RCC 7860 (cell line): ENCODE measurements around the gene GLG1.

Experiments used
- DNase-seq: peaks from one replicate; pipeline ENCODE4 v3.0.0-alpha.2; 2015; ENCODE audit warnings: low spot score
- FAIRE-seq: peaks from 2 replicates; lab custom pipeline; 2012; peaks lifted over from hg19 to GRCh38; lab: Jason Lieb, UNC

GLG1 gene

DNA sequence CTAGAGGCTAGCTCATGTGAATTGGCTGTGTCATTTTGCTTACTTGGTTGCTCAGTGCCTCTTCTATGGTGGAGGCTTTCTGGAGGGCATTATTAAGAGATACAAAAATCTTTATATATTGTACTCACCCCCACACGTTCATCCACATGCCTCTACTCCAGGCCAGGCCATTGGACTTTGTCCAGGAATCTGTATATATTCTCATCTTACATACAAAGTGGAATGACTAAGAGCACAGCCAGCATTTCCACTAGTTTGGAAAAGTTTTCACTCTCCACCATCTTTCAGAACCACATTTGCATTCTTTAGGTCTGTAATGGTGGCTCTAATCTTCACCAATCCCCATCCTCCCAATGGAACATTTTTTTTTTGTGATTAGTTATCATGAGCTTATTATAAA is 4.8 kb upstream of the GLG1 start:
- DNase-seq (no peak), FAIRE-seq (no peak)

DNA sequence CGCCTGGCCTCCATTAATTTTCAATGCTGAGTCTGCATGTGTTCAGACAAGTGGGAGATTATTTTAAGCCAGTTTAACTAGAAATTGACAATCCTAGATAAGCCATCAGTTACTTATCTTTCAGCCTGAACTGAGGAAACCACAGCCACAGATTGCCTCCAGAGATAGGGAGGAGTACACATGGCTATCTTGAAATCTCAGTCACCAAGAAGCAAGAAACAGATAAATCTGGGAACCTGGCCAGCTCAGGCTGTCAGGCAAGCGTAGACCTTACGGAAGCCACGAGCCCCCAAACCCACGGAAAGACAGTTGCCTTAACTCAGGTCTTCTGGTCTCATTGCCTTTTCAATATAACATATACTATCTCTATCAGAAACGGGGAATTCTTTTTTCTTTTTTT is 2.0 kb upstream of the GLG1 start:
- DNase-seq (no peak), FAIRE-seq (no peak)

DNA sequence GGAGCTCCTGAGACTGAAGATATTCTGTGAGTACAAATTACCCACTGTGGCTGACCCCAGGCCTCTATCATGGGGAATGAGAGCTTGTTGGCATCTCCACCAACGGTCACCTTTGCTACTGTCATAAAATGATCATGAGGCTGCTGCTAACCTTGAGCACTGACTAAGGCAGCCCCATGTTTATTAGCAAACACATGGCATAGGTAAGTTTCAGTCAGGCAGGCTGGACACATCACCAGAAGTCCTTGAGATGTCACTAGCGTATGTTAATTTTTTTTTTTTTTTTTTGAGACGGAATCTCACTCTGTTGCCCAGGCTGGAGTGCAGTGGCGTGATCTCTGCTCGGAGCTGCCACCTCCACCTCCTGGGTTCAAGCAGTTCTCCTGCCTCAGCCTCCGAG is 1.5 kb upstream of the GLG1 start:
- FAIRE-seq (no peak), DNase-seq (no peak)

DNA sequence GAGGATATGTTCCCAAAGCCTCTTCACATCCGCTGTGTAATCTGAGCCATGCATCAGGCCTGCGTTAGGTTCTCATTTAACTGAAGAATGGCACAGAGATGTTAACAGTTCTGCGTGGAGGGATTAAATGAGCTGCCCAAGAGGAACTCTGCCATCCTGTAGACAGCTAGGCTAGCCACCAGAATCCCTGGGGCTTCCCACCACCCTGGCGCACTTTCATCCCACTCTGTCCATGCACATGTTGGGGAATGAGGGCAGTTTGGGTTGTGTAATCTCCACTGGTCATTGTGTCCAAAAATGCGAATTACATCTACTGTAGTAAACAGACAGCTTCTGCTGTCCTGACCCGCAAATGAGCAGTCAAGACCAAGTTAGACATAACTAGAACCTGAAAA is 1.0 kb upstream of the GLG1 start:
- no peak for DNase-seq
- FAIRE-seq = no peak

DNA sequence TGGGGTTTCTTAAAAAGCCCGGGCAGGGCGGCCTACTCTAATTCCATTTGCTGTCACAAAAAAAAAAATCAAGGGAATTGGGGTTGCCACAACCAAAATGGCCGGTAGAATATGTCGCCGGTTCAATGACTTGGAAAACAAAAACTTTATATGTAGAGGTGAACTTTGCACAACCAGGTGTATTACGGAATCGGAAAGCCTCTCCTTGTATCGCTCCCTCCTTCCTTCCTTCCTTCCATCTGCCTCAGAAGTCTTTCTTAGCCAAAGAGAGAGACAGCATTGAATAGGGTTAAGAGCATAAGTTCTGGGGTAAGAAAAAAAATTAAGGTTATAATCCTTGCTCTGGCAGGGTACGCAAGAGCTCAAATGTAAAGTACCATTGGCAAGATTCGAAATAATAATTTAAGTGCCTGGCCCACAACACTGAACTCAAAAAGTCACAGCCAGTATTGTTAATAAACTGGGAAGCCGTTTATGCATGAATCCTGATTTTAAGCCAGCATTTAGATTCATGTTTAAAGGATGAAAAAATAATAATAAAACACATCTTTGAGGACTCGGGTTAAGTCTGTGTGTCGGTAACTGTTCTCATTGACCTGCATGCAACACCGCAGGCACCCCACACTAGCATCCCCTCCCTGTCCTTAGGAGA is 522 bp upstream of the GLG1 start:
- FAIRE-seq (no peak), DNase-seq (no peak)

DNA sequence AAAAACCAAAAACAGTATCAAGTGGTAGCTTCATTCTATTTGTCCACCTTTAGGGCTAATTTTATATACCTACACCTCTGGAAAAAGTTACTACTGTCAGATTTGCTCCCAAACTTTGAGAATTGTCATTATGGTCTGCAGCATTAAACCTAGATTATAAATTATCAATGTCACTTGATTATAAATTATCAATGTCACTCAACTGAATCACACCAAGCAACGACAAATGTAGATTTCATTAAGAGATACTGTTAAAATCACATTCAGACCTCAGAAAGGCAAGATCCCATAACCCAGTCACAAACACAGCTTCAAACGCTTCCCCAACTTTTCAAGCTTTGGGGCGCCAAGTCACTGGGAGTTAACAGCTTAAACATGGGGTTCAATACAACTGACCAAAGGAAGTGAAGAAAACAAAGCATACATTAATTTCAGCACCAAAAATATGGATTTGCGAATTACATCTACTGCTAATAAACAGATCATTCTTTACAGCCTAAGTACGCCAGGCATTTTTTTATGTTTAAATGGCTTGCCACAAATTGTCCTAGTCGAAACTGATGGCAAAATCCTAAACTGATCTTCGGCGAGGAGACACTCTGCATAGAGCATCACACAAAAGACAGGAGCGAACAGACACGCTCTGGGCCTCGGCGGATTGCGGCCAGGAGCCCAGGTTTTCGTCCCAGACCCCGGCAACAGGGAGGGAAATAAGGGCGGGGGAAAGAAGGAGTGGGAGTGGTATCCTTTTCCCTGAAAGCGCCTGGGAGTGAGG is 981 bp downstream of the GLG1 start:
- DNase-seq (no peak), FAIRE-seq (no peak)

DNA sequence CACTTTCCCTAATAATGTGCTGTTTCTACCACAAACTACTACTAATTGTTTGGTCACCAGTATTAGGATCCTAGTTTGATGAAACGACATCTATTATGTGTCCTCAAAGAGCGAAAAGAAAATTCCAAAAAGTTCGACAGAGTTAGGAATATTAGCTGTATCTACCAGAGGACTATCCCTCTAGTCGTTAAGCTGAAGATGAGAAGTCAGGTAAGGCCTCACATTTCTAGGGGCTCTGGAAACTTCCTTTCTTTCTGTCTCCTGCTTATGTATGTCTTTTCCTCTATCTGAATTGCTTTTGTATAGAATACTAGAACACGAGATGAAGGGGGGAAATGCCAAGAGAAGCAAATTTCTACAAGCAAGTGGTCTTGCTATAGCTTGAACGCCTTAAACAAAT is 1.6 kb downstream of the GLG1 start:
- no peak for FAIRE-seq

DNA sequence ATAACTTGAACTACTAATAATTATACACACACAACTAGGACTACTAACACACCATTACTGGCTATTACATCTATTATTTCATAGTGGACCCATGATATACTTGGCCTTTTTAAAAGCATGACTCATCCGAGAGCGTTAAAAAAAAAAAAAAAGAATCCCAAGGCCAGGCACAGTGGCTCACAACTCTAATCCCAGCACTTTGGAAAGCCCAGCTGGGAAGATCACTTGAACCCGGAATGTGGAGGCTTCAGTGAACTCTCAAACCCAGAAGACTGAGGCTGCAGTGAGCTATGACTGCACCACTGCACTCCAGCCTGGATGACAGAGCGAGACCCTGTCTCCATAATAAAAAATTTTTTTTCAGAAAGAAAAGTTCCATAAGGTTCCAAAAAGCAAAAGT is 3.1 kb downstream of the GLG1 start:
- FAIRE-seq = no peak
- DNase-seq = no peak

More for the DNA sequence above, 1.6 kb downstream of the GLG1 start:
- no peak for DNase-seq

DNA sequence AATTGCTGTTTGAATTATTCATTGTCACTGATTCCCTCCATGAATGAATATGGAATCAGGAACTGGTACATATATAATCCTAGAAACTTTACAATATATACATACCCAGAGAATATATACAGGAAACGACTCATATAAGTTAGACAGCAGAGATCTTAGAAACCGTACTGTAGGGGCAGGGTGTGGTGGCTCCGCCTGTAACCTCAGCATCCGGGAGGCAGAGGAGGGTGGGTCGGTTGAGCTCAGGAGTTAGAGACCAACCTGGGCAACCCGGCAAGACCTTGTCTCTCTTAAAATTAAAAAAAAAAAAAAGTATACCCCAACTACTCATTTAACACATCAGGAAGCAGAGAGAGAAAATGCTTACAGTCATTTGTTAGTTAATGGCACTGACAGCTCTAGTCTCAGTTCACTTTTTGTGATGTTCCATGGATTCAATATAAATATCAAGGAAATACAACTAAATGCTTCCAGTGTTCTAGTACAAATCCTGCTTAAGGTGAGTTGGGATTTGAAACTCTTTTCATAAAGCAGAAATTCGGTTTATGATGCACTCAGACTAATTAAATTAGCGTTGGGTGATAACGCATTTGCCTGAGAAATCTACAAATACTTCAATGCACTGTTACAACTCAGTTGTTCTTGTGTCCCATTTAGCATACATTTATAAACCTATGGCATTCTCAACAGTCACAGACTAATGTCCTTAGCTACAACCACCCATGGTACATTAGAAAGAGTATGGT is 5.6 kb downstream of the GLG1 start:
- DNase-seq (no peak), FAIRE-seq (no peak)

DNA sequence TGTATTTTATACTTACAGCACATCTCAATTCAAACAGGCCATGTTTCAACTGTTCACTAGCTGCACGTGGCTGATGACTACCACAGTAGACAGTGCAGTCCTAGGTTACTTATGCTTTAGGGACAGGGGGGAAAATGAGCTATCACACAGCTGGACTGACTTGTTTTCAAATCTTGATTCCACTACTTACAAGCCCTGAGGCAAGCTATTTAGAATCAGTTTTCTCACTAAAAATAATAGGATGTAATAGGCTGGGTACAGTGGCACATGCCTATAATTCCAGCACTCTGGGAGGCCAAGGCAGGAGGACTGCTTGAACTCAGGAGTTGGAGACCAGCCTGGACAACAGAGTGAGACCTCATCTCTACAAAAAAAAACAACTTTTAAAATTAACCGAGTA is 10.3 kb downstream of the GLG1 start:
- FAIRE-seq (no peak), DNase-seq (no peak)

DNA sequence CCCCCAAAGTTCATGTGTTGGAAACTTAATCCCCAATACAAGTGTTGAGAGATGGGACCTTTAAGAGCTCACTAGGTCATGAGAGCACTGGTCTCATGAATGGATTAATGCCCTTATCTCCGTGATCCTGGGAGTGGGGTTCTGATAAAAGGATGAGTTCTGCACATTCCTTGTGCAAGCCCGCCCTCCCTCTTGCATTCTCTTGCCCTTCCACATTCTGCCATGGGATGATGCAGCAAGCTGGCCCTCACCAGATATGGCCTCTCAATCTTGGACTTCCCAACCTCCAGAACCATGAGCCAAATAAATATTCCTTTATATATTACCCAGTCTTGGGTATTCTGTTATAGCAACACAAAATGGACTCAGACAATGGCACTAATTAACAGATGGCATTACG is 14.1 kb downstream of the GLG1 start:
- FAIRE-seq = no peak
- no peak for DNase-seq

DNA sequence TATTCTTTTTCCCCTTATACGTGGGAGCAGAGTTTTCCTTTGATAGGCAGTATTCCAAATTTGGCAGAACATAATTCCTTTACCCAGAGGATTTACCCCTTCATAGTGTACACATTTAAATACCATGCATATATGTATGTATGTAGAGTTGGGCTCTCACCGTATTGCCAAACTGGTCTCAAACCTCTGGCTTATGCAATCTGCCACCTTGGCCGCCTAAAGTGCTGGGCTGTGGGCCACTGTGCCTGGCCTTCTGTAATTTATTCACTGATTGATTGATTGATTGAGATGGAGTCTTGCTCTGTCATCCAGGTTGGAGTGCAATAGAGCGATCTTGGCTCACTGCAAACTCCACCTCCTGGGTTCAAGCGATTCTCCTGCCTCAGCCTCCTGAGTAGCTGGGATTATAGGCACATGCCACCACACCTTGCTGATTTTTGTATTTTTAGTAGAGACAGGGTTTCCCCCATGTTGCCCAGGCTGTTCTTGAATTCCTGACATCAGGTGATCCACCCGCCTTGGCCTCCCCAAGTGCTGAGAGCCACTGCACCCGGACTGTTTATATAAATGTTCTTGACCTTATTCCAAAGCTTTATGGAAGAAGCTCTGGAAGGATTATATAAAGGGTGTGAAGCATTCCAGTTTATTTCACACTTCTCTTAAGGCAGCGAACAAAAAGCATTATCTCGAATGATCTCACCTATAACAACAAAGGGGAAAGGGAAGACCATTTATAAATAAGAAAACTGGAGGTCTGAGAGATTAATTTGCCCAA is 14.9 kb downstream of the GLG1 start:
- no peak for DNase-seq
- no peak for FAIRE-seq

DNA sequence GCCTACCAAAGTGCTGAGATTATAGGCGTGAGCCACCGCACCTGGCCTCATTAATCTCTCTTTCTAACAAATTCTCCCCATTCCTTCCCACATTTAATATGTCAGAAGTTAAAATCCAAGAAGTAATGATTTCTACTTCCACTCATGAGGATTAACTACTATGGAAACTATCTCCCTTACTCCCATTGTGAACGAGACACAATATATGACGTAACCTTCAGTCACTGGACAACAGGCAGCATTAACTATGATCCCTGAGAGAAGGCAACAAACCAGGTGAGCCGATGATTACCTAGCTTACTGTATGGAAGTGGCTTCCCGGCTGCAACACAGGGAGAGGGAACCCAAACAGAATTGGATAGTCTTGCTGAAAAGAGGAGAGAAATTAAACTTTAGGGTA is 20.0 kb downstream of the GLG1 start:
- FAIRE-seq = no peak
- no peak for DNase-seq

DNA sequence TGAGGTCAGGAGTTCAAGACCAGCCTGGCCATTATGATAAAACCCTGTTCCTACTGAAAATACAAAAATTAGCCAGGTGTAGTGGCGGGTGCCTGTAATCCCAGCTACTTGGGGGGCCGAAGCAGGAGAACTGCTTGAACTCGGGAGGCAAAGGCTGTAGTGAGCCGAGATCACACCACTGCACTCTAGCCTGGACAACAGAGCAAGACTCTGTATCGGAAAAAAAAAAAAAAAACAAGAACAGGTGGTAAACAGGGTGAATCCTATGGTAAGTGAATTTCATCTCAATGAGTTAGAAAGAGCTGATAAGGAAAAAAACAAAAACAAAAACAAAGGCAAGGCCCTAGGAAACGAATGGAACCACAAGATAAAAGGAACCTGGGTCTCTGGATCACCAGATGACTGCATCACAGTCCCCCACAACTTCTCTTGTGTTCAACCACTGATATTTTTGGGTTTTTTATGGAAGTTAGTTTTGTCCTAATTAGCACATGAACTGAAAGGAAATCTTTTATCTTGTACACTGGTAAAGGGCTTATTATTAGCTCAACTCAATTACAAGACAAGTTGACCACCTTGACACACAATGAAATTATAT is 21.0 kb downstream of the GLG1 start:
- no peak for FAIRE-seq
- DNase-seq = no peak

DNA sequence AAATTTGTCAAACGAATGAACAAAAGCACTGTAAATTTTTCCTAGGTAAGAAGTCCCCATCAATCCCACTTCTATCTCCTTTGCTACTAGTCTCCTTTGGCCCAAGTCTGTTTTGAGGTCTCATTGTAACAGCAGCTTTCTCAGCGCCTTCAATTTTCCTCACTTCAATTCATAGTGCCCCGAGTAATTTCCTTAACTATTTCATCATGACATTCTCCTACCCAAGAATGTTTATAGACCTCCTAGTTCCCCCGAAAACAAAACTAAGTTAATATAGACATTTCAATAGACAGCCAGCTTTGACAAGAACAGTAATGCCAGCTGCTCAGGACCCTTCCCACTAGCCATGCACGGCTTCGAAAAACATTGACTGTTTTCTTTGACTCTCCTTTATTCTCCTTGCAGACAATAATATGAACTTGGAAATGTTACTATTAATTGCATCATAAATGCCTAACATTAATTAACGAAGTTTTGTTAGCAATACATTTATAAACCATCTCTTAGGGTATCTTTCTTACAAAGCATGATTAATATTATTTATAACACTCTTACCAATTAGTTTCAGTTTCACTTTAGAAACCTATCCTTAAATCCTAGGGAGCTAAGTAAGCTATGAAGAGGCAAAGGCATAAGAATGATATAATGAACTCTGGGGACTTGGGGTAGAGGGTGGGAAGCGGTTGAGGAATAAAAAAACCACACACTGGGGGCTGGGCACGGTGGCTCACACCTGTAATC is 22.8 kb downstream of the GLG1 start:
- no peak for DNase-seq
- no peak for FAIRE-seq

DNA sequence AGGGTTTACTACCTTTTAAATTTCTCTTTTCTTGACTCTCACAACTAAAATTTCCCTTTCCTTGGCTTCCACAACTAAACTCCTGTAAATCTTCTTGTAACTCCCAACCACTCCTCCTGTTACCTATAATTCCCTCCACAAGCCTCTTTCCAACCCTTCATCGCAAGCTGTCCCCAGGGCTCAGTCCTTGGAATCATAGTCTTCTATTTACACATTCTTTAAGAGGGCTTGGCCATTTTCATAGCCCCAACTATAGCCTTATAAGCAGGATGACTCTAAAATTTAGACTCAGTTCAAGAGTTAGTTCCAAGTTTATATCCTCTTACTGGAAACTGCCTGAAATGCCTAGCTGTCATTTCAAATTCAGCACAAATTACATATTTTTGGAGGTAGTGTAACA is 23.9 kb downstream of the GLG1 start:
- DNase-seq (no peak), FAIRE-seq (no peak)

DNA sequence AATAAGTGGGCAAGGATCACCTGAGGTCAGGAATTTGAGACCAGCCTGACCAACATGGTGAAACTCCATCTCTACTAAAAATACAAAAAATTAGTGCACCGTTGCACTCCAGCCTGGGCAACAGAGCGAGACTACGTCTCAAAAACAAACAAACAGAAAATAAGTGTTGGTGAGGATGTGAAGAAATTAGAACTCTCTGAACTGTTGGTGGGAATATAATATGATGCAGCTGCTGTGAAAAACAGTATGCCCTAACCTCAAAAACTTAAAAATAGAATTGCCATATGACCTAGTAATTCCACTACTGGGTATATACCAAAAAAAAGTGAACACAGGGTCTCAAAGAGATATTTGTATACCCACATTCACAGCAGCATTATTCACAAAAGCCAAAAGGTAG is 26.1 kb downstream of the GLG1 start:
- DNase-seq (no peak), FAIRE-seq (no peak)

DNA sequence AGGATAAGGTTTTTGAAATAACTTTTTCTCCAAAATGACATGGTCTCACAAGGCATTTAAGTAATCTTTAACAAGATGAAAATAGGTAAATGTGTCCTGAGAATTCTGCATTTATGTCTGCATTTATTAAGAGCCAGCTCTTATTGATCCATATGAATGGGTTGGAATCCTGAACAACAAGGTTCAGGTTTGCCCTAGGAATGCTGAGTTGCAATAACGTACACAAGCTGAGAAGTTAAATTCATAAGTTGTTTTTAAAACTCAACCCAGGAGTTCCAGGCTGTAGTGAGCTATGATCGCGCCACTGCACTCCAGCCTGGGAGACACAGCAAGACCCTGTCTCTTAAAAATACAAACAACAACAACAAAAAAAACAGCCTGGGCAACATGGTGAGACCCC is 28.1 kb downstream of the GLG1 start:
- FAIRE-seq (no peak), DNase-seq (no peak)

DNA sequence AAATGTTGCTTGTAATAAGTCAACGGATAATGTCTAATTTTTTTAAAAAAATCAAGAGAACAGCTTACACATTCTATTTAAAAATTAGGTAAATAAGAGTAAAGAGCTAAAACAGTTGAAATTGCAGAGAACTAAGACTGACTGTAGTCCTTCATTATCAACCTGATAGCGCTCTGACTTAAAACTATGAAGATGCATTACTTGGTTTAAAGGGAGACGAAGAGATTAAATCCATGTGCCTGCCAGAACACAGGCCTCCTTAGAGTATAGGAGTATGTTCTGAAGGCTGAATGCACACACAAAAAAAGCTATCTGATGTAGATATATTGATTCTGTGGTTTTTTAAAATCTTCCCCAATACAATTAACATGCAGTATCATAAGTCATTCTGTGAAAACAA is 28.5 kb downstream of the GLG1 start:
- FAIRE-seq (no peak), DNase-seq (no peak)

DNA sequence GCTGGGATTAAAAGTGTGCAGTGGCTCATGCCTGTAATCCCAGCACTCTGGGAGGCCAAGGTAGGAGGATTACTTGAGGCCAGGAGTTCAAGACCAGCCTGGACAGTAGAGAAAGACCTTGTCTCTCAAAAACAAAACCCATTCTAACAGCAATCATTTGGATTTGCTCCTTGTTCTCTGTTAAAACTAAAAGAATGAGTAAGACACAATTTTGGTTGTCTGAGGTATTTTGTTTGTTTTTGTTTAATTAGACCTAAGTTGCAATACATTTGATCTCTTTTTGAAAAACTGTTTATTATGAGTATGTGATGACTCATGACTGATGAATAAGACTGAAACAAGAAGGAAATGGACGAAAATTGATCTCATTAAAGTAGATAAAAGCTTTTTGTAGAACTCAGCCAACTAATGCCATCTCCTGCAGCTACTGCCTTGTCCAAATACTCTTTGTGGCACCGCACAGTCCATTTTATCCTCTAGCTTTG is 29.0 kb downstream of the GLG1 start:
- FAIRE-seq (no peak), DNase-seq (peak; percentile 19)
